ENCODE data around the gene FAM78B.

Gene FAM78B

DNA sequence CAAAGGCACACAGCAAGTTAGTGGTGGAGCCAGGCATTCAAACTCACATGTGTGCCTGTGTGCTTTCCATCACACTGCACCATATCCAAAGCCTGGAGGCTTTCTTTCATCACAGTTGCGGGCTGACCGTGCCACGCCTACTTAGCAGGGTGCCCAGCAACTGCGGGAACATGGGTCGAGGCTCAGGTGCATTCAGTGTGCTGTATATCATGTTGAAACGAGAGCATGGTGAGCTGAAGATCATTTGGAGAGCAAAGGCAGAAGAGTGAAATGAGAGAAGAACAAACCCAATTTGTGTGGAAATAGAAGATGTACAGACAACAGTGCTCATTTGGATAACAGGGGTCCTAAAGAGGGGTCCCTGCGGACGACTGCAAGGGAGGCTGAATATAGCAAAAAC lies 46.5 kb downstream of the FAM78B start:
- no peak for DNase-seq (ENCODE audit: low read depth in 2 of 2)

DNA sequence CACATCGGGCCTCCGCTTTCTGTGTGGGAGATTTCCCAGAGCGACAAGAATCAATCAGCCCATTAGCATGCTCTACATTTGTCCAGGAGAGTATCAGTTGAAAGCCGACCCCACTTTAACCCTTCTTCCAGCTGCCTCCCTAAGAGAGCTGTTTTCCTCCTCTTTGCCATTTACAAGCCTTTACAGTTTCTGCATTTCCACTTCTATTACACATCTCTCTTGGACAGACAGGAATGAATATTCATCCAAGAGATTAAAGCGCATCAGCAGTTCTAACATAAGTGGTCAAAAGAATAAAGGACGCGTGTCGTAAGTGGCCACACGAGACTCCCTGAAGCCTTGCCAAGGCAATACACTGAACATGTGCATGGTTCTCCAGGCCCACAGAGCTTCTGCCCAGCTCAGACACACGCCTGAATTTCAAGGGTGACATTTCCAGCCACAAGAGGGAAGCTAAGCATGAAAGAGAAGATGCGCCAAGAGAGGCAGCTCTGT lies 47.3 kb downstream of the FAM78B start:
- DNase-seq (ENCODE audit: low read depth in 2 of 2): no peak

DNA sequence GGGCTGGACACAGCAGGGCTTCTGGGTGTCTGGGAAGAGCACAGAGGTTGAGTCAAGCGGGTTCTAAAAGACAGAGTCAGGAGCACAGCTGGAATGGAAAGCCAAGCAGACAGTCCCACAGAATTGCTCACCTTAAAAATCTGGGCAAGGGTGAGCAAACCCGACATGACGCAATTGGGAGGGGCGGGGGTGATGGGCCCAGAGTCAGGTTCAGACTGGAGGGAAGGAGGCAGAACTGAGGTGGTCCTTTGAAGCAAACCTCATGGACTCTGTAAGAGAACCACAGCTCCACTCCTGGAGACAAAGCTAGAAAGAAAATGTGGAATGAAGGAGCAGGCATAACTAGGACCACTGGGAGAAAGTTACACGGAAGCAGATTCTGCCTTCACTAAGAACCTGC lies 49.0 kb downstream of the FAM78B start:
- no peak for DNase-seq (ENCODE audit: low read depth in 2 of 2)

GRCh38 chr1:166116026-166116425 lies 50.8 kb downstream of the FAM78B start:
- no peak for DNase-seq (ENCODE audit: low read depth in 2 of 2)

DNA sequence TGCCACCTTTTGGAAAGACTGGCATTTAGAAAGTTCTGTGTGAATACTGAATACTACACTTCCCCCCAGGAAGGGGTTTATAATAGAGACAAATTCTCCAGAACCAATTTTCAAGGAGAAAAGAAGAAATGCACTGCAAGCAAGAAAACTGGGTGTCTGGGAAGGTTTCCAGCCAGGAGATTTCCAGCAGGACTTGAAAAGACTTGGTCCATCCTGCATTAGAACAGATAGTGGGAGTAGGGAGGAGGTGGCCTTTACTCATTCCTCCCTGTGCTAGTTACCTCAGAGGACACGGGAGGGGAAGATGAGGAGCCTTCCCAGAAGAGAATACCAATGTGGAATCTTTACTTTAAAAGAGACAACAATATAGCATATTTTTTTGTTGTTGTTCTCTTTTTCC lies 52.4 kb downstream of the FAM78B start:
- DNase-seq (ENCODE audit: low read depth in 2 of 2): no peak

DNA sequence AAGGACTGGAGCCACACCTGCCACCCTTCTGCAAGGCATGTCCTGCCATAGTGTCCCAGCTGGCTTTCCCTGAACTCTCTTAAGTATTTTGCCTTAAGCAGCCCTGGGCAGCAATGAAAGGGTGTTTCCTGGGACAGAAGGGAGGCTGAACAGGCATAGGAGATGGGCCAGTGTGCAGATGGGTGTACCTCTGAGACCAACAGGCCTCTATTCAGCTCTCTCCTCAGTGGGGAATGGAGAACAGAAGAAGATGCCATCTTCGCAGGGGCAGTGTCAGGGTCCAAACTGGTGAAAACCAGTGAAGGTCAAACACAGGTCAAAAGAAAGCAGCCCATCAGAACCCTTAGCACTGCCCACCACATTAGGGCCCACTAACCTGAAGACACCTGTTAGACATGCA lies 53.2 kb downstream of the FAM78B start:
- no peak for DNase-seq (ENCODE audit: low read depth in 2 of 2)

- DNase-seq (ENCODE audit: low read depth in 2 of 2): no peak
These were observed 53.8 kb downstream of the FAM78B start for GRCh38 chr1:166113031-166113430.

GRCh38 chr1:166112425-166112824 lies 54.4 kb downstream of the FAM78B start:
- no peak for DNase-seq (ENCODE audit: low read depth in 2 of 2)

- DNase-seq (ENCODE audit: low read depth in 2 of 2): no peak
These were observed 55.4 kb downstream of the FAM78B start for GRCh38 chr1:166111430-166111829.

DNA sequence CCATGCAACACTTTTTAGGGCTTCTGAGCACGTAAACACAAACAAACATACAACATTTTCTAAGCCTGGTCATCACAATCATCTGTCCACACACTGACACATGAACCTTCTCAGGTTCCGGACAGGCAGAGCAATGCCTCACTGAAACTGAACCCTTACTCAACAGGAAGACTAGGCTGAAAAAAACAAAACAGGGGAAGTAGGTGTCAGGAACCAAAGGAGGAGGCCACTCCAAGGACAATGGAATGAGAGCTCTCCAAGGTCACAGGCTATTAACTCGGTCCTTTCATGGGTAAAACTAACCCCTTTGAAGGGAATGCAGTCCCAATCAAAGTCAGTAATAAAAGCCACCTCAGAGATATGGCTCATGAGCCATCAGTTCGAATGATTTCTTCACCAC lies 76.6 kb downstream of the FAM78B start:
- DNase-seq (ENCODE audit: low read depth in 2 of 2): no peak

DNA sequence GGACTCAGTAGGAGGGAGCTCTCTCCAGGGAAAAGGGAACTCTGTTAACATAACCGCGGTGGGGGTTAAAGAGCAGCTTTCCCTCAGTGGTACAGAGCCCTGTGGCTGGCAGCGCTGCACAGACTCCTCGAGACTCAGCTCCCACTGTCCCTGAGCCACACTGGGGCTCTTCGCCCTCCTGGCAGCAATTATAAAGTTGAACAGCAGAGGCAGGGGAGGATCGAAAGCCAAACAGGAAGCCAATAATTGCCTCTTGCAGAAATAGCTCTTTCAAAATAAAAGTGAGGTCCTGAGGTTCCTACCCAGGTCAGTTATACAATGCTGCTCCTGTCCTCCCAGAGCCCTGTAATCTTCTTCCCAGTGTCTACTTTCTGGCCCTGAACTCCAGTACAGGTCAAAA lies 77.0 kb downstream of the FAM78B start:
- DNase-seq (ENCODE audit: low read depth in 2 of 2): no peak

DNA sequence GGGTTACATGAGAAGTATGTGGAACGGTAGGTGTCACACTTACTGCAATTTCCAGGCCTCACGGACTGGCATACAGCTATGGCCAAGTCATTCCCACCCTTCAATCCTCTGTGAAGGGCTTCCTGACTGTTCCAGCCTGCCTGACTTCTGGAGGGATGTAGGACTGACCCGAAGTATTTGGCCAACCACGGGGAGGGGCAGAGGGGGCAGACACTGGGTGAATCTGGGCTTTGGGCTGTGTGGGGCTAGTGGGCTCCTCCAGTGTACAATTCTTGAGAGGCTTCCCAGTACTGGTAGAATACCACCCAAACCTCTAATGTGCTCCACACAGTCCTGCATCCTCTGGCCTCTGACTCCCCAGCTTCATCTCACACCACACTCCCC lies 78.2 kb downstream of the FAM78B start:
- DNase-seq (ENCODE audit: low read depth in 2 of 2): no peak

DNA sequence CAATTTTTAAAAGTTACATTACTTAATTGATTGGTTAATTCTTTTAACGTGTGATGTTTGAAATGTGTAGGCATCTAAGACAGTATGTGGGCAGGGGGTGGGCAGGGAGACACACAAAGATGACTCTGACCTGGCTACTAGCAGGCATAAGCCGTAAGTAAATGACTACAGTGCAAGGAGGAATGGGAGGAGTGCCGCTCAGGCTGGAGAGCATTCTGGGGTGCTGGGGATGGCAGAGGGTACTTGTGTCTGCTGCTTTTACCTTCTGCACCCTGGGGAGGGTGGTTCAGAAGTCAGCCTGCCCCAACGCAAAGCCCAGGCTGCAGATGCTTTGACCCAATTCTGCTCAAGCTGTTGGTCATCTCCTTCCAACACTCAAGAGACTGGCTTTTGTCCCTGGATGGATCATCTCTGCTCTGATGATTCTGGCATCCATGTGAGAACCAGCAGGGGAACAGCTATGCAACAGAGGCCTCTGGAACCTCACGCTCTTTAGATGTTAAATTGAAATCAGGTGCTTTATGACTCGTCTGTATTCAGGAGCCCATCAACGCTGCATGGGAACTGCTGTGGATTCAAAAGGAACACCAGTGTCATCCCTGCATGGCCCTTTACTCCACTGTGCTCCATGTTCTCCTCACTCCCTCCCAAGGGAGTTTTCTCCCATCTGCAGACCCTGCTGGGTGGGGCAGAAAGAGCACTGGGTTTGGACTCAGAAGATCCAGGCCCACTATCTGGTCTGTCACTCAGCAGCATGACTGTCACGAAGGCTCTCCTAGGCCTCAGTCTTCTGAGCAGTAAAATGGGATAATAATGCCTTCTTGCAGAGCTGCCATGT lies 78.8 kb downstream of the FAM78B start:
- DNase-seq (ENCODE audit: low read depth in 2 of 2): no peak

DNA sequence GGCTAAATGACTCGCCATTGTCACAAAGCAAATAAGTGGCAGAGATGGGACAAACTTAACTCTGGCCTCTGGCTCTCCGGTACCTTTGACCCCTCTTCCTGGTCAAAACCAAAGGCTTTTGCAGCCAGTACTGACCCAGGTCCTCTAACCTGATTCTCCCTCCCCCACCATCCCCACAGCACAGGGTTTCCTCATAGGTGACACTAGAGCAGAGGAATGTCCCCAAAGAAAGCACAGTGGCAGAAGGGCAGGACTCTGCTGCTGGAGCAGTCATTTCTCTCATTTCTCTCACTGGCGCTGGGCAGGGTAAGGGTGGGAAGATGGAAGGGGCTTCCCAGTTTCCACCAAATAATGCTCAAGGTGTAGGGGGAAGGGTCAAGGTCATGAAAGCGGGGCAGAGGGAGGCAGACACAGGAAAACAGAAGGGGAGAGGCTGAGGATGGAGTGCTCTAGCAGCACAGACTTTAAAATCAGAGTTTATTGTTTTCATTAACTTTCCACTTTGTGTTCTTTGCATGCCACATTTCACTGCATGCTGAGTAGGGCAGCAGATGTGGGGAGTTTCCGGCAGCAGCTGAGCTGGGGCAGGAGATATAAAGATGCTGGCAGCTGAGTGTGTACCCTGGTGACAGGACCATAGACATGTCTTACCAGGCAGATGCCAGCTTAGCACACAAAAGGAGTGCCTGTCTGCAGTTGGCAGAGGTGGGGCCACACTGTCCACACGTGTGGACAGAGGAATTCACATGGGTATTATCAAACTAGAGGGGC lies 80.5 kb downstream of the FAM78B start:
- DNase-seq (ENCODE audit: low read depth in 2 of 2): no peak

DNA sequence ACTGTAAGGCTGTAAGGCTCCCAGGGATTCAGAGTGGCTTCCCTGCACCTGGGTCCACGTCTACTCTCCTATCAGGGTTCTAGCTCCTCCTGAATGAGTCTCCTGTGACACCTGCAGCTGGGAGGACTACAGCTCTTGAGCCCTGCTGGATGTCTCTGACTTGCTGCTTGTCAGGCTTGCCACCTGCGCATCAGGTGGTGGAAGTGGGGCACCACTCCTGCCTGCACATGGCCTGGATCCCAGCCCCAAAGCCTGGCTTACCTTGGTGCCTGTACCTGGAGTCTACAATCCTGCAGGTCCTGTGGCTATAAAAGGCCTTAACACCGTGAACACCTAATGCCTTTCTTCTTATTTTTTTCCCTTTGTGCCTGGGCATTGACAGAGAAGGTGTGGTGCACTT lies 82.2 kb downstream of the FAM78B start:
- no peak for DNase-seq (ENCODE audit: low read depth in 2 of 2)

DNA sequence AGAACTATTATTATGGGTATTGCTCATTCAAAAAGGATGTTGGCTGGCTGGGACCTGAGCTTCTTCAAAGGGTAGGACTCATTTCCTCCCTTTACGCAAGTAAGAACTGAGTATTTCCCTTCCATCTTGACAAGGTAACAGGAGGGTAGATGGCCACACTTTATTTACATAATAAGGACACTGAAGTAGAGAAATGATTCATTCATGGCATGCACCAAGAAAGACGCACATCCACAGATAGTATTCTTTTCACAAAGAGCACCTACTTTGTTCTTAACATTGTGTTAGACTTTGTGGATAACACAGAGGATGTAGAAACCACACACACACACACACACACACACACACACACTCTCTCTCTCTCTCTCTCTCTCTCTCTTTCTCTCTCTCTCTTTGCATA lies 82.9 kb downstream of the FAM78B start:
- DNase-seq (ENCODE audit: low read depth in 2 of 2): no peak

DNA sequence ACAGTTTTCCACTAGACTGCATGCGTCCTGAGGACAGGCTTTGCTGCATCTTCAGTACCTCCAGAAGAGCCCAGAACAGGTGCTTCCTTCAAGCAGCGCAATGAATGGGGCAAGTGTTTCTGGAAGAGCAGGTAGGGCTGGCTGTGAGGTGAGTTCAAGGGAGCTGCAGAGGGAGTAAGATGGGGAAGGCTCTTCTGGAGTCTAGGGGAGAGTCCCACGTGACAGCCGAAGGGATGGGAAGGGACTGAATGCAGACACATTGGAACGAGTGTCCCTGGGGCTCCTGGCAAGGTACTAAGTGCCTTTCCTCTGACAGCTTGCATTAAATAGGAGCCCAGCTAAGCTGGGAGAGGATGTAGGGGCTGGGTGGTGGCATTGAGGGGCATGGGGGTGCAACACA lies 84.2 kb downstream of the FAM78B start:
- no peak for DNase-seq (ENCODE audit: low read depth in 2 of 2)

DNA sequence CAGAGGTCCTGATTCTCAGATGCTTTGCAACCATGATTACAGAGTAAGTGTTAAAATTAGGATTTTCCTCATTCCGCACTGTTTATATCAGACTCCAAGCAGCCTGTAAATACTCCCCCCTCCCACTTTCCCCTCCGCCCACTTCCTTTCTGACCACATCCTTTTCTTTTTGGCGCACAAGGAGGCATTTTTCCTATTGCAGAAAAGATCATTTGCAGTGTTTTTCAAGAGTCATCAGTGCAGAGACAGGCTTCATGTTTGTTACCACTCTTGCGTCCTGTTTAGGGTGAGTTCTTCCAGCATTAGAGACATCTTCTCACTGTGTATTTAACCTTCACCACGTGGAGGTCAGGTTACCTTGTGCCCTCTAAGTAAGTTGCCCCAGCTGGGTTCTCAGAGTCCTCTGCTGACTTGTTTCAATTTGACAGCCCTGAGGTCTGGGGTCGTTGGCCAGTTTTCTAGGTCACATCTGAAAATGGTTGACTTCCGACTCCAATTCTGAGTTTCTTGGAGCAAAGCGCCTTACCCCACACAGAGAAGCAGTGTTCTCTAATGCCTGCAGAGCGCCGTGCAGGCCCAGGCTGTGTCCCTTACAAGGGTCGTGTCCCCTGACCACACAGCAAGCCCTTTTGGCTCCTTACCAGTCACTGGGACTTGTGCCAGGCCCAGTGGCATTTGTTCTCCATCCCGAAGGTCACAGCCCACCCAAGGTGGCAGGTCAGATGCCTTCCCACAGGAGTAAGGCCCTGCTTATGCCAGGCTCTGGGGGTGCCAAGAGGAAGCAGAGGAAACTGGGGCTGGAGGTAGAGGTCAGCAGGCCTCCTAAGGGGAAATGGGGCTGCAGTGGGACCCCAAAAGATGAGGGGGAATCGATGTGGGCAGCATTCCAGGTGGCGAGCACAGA lies 85.6 kb downstream of the FAM78B start:
- DNase-seq (ENCODE audit: low read depth in 2 of 2): peak in 1 of 2 donors; percentile 7

- no peak for DNase-seq (ENCODE audit: low read depth in 2 of 2)
These were observed 86.4 kb downstream of the FAM78B start for GRCh38 chr1:166080277-166080966.

- no peak for DNase-seq (ENCODE audit: low read depth in 2 of 2)
These were observed 87.5 kb downstream of the FAM78B start for GRCh38 chr1:166079276-166079675.

GRCh38 chr1:166073489-166073888 lies 93.3 kb downstream of the FAM78B start:
- DNase-seq (ENCODE audit: low read depth in 2 of 2): no peak

All from stimulated activated CD8-positive, alpha-beta memory T cell treated with anti-CD3 and anti-CD28 coated beads, Interleukin-15, amount 100 ng/mL, for 48 hours (primary cell).